ENCODE results near the gene ENTHD1. TPM values are rescaled to one million over a fixed set of nuclear protein-coding genes. Genes with fewer than 3 reads are reported as not detected.

Gene ENTHD1
- total RNA-seq, 2 donors from 2014 or later, result not detected

- no peak for DNase-seq
- ATAC-seq, result no peak
- intact Hi-C loops (cut with DNase I, micrococcal nuclease), result no loop called here
Measured at GRCh38 chr22:39725351-39726035, 168.1 kb downstream of the ENTHD1 start.

GRCh38 chr22:39724857-39725256 is 168.7 kb downstream of the ENTHD1 start:
- ATAC-seq (no peak), DNase-seq (no peak)
- intact Hi-C loops (cut with DNase I, micrococcal nuclease), result no loop called here

GRCh38 chr22:39724390-39724789 is 169.2 kb downstream of the ENTHD1 start:
- DNase-seq (no peak), ATAC-seq (no peak)
- intact Hi-C loops (cut with DNase I, micrococcal nuclease), result no loop called here

- DNase-seq, result no peak
- peak; percentile 52 for ATAC-seq
- intact Hi-C loops (cut with DNase I, micrococcal nuclease), result no loop called here
Measured at GRCh38 chr22:39723899-39724351, 169.6 kb downstream of the ENTHD1 start.

- DNase-seq (no peak), ATAC-seq (no peak)
- intact Hi-C loops (cut with DNase I, micrococcal nuclease), result no loop called here
Measured at GRCh38 chr22:39723463-39723862, 170.1 kb downstream of the ENTHD1 start.

GRCh38 chr22:39722501-39722900 is 171.1 kb downstream of the ENTHD1 start:
- DNase-seq, result no peak
- intact Hi-C loops (cut with DNase I, micrococcal nuclease), result no loop called here

GRCh38 chr22:39722032-39722325 is 171.6 kb downstream of the ENTHD1 start:
- DNase-seq, result no peak
- no peak for ATAC-seq
- intact Hi-C loops (cut with DNase I, micrococcal nuclease), result no loop called here

More at GRCh38 chr22:39722501-39722900, 171.1 kb downstream of the ENTHD1 start:
- no peak for ATAC-seq

GRCh38 chr22:39721206-39722031 is 172.1 kb downstream of the ENTHD1 start:
- ATAC-seq, result no peak
- DNase-seq, result no peak

GRCh38 chr22:39719559-39720450 is 173.8 kb downstream of the ENTHD1 start:
- DNase-seq (no peak), ATAC-seq (no peak)
- intact Hi-C loops (cut with DNase I, micrococcal nuclease), result no loop called here

More at GRCh38 chr22:39721206-39722031, 172.1 kb downstream of the ENTHD1 start:
- intact Hi-C loops (cut with DNase I, micrococcal nuclease), result no loop called here

- ATAC-seq (no peak), DNase-seq (no peak)
Measured at GRCh38 chr22:39718921-39719475, 174.6 kb downstream of the ENTHD1 start.

GRCh38 chr22:39718206-39718605 is 175.4 kb downstream of the ENTHD1 start:
- intact Hi-C loops (cut with DNase I, micrococcal nuclease), result no loop called here
- peak; percentile 83 for ATAC-seq
- DNase-seq, result peak in 1 of 2 donors; percentile 40

More at GRCh38 chr22:39718921-39719475, 174.6 kb downstream of the ENTHD1 start:
- intact Hi-C loops (cut with DNase I, micrococcal nuclease), result no loop called here

GRCh38 chr22:39717099-39717498 is 176.5 kb downstream of the ENTHD1 start:
- intact Hi-C loops (cut with DNase I, micrococcal nuclease), result no loop called here
- ATAC-seq (no peak), DNase-seq (no peak)

- DNase-seq, result no peak
- ATAC-seq, result no peak
Measured at GRCh38 chr22:39716534-39716933, 177.0 kb downstream of the ENTHD1 start.

GRCh38 chr22:39715778-39716495 is 177.6 kb downstream of the ENTHD1 start:
- no peak for DNase-seq
- intact Hi-C loops (cut with DNase I, micrococcal nuclease), result no loop called here
- ATAC-seq, result no peak

More at GRCh38 chr22:39716534-39716933, 177.0 kb downstream of the ENTHD1 start:
- intact Hi-C loops (cut with DNase I, micrococcal nuclease), result no loop called here

- DNase-seq (no peak), ATAC-seq (no peak)
- intact Hi-C loops (cut with DNase I, micrococcal nuclease), result no loop called here
Measured at GRCh38 chr22:39714321-39714720, 179.2 kb downstream of the ENTHD1 start.

GRCh38 chr22:39713799-39714290 is 179.7 kb downstream of the ENTHD1 start:
- intact Hi-C loops (cut with DNase I, micrococcal nuclease), result no loop called here
- DNase-seq (no peak), ATAC-seq (no peak)

GRCh38 chr22:39712751-39713525 is 180.6 kb downstream of the ENTHD1 start:
- DNase-seq (no peak), ATAC-seq (peak; percentile 22)
- intact Hi-C loops (cut with DNase I, micrococcal nuclease), result no loop called here
